ENCODE results near the gene ZNF25. TPM values are rescaled to one million over a fixed set of nuclear protein-coding genes. Genes with fewer than 3 reads are reported as not detected.
"Not testable (repeated sequence)": the region's sequence is repeated elsewhere in the genome, so short reads cannot be mapped to it uniquely, and the experiment has no call there.

Gene ZNF25
- total RNA-seq, 3 donors from 2014 or later: 3.9 to 16.0 (median 4.0) TPM

DNA sequence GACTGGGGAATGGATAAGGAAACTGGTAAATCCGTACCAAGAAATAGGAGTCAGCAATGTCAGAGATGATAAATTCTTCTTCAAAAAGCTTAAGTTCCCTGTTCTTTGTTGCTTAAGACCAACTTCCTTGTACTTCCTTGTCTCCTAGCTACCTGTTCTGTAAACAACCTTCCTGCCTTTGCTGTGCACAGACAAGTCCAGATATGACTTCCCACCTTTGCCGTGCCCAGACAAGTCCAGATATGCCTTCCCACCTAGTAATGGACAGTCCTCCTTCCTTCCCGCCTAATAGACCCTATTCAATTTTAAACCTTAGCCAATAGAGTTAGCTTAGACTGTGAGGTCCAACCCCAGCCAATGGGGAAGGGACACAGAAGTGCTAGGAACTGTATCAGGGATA is 31.5 kb upstream of the ZNF25 start:
- Histone ChIP-seq H3K36me3 (ENCODE audit: low read depth) (no peaks in the 10 kb centered on the region), H3K4me3 (no peak overlapping the region), H3K4me1 (ENCODE audit: low read depth) (peaks cover 9% of the 10 kb centered on the region), H3K9me3 (no peaks in the 10 kb centered on the region)
- ATAC-seq (no peak), DNase-seq (no peak)
- TF ChIP-seq, protein P1, sequence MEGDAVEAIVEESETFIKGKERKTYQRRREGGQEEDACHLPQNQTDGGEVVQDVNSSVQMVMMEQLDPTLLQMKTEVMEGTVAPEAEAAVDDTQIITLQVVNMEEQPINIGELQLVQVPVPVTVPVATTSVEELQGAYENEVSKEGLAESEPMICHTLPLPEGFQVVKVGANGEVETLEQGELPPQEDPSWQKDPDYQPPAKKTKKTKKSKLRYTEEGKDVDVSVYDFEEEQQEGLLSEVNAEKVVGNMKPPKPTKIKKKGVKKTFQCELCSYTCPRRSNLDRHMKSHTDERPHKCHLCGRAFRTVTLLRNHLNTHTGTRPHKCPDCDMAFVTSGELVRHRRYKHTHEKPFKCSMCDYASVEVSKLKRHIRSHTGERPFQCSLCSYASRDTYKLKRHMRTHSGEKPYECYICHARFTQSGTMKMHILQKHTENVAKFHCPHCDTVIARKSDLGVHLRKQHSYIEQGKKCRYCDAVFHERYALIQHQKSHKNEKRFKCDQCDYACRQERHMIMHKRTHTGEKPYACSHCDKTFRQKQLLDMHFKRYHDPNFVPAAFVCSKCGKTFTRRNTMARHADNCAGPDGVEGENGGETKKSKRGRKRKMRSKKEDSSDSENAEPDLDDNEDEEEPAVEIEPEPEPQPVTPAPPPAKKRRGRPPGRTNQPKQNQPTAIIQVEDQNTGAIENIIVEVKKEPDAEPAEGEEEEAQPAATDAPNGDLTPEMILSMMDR (IDR thresholded peaks at IDR 0.05): no peak
- intact Hi-C loops (cut with DNase I, micrococcal nuclease): no loop called here

DNA sequence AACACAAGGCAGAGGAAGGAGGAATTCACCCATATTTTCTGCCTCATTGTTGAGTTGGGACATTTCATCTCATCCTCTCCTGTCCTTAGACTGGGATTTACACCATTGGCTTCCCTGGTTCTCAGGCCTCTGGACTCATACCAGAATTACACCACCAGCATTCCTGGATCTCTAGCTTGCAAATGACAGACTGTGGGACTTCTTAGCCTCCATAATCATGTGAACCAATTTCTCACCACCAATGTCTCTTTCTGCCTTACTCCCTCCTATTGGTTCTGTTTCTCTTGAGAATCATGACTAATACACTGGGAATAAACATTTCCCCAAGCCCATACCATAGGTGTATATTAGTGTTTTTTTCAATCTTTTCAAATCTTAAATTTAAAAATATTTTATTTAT is 31.1 kb upstream of the ZNF25 start:
- ATAC-seq (no peak), DNase-seq (no peak)
- intact Hi-C loops (cut with DNase I, micrococcal nuclease): no loop called here
- Histone ChIP-seq H3K36me3 (ENCODE audit: low read depth) (no peaks in the 10 kb centered on the region), H3K4me3 (no peak overlapping the region), H3K9me3 (no peaks in the 10 kb centered on the region), H3K4me1 (ENCODE audit: low read depth) (peaks cover 9% of the 10 kb centered on the region)
- TF ChIP-seq, protein P1 (IDR thresholded peaks at IDR 0.05): no peak

DNA sequence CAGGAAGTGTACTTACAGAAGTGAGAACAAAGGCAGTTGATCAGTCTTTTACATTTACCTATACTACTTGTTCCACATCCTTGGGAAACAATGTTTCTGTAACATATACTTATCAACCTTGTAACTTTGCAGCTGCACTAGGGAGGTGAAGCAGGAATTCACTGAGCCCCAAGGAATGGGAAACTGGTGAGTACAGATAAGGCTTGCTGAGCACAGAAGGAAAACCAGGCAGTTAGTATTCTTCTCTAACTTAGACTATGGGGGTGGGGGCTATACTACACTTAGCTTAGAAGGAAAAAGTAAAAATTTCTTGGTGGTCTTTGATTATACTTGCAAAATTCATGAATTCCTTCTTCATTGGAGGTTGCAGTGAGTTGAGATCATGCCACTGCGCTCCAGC is 27.1 kb upstream of the ZNF25 start:
- Histone ChIP-seq H3K36me3 (ENCODE audit: low read depth) (no peaks in the 10 kb centered on the region), H3K4me1 (ENCODE audit: low read depth) (no peaks in the 10 kb centered on the region), H3K9me3 (no peaks in the 10 kb centered on the region), H3K4me3 (no peak overlapping the region)
- intact Hi-C loops (cut with DNase I, micrococcal nuclease): no loop called here
- ATAC-seq (no peak), DNase-seq (no peak)
- TF ChIP-seq, protein P1 (IDR thresholded peaks at IDR 0.05): no peak

DNA sequence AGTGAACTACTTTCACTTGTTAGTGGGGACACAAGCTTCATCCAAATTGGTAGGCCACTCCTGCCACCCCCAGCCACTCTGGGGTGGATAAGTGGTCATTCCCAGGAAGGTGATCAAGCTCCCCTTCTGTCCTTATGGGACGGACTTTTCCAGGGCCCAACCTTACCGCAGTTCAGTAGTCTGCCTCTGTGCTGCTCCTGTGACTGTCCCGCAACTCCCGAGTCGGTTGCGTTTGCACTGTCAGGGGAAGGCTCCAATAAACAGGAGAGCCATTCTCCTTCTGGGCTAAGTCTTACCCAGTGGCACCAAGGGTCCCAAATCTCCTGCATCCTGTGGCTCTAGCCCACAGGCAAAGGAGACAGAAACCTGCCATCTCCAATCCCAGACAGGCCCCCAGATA is 26.6 kb upstream of the ZNF25 start:
- intact Hi-C loops (cut with DNase I, micrococcal nuclease): no loop called here

DNA sequence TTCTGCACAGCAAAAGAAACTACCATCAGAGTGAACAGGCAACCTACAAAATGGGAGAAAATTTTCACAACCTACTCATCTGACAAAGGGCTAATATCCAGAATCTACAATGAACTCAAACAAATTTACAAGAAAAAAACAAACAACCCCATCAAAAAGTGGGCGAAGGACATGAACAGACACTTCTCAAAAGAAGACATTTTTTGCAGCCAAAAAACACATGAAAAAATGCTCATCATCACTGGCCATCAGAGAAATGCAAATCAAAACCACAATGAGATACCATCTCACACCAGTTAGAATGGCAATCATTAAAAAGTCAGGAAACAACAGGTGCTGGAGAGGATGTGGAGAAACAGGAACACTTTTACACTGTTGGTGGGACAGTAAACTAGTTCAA is 24.0 kb upstream of the ZNF25 start:
- DNase-seq; ATAC-seq; H3K4me1 ChIP-seq (ENCODE audit: low read depth); H3K4me3 ChIP-seq; H3K9me3 ChIP-seq; intact Hi-C loops (cut with DNase I, micrococcal nuclease); H3K36me3 ChIP-seq (ENCODE audit: low read depth): not testable (repeated sequence)

More for the DNA sequence above, 26.6 kb upstream of the ZNF25 start:
- Histone ChIP-seq H3K4me1 (ENCODE audit: low read depth) (no peaks in the 10 kb centered on the region), H3K36me3 (ENCODE audit: low read depth) (no peaks in the 10 kb centered on the region), H3K4me3 (no peak overlapping the region), H3K9me3 (no peaks in the 10 kb centered on the region)
- ATAC-seq: no peak
- no peak for DNase-seq
- TF ChIP-seq, protein P1 (IDR thresholded peaks at IDR 0.05): no peak

DNA sequence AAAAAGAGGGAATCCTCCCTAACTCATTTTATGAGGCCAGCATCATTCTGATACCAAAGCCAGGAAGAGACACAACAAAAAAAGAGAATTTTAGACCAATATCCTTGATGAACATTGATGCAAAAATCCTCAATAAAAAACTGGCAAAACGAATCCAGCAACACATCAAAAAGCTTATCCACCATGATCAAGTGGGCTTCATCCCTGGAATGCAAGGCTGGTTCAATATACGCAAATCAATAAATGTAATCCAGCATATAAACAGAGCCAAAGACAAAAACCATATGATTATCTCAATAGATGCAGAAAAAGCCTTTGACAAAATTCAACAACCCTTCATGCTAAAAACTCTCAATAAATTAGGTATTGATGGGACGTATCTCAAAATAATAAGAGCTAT is 22.5 kb upstream of the ZNF25 start:
- H3K36me3 ChIP-seq (ENCODE audit: low read depth); H3K9me3 ChIP-seq; intact Hi-C loops (cut with DNase I, micrococcal nuclease); H3K4me1 ChIP-seq (ENCODE audit: low read depth); DNase-seq; ATAC-seq; H3K4me3 ChIP-seq: not testable (repeated sequence)

DNA sequence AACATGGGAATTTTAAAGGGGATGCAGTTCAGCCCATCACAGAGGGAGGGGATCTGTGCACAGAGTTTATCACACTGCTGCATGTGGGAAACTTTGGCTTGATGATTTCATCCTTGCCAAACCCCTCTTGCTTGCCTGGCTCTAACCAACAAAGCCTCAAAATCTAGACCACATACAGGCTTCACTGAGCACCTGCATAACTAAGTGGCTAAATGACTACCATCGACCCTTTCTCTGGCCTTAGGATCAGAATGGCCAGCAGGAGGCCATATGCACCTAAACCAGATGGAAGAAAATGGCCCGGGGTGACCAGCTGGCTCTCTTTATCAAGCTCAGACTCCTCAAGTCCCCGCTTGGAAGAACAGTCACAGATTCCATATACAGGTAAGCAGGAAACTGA is 15.6 kb upstream of the ZNF25 start:
- Histone ChIP-seq H3K36me3 (ENCODE audit: low read depth) (no peaks in the 10 kb centered on the region), H3K9me3 (no peaks in the 10 kb centered on the region), H3K4me3 (no peak overlapping the region), H3K4me1 (ENCODE audit: low read depth) (no peaks in the 10 kb centered on the region)
- intact Hi-C loops (cut with DNase I, micrococcal nuclease): no loop called here
- ATAC-seq: no peak
- DNase-seq: peak in 1 of 3 donors; percentile 4
- TF ChIP-seq, protein P1 (IDR thresholded peaks at IDR 0.05): no peak
